Suprapubic skin (tissue), 4 donors: ENCODE measurements around the gene TRIM61. TPM values are rescaled to one million over a fixed set of nuclear protein-coding genes. Genes with fewer than 3 reads are reported as not detected.

ENCODE experiments used
- DNase-seq, 2 donors: peaks; one replicate each; pipeline ENCODE4 v3.0.0-alpha.2; 2019; ENCODE audit warnings: low spot score in 2 of 2
- H3K27ac ChIP-seq: fragments of 200-600 bp; sonication (generic); one replicate; pipeline ENCODE4 v1.5.1; 2019
- H3K27me3 ChIP-seq: fragments of 200-600 bp; sonication (generic); one replicate; pipeline ENCODE4 v1.5.1; 2019
- H3K36me3 ChIP-seq: fragments of 200-600 bp; sonication (generic); one replicate; pipeline ENCODE4 v1.5.1; 2019
- H3K4me1 ChIP-seq: fragments of 200-600 bp; sonication (generic); one replicate; pipeline ENCODE4 v1.5.1; 2019
- H3K4me3 ChIP-seq: fragments of 200-600 bp; sonication (generic); one replicate; pipeline ENCODE4 v1.5.1; 2019; ENCODE audit warnings: mild to moderate bottlenecking
- H3K9me3 ChIP-seq: fragments of 200-600 bp; sonication (generic); one replicate; pipeline ENCODE4 v1.5.1; 2019
- CTCF ChIP-seq, 2 donors: fragments of 200-600 bp in 1 of 2; fragments of 450-650 bp in 1 of 2; sonication (generic) in 1 of 2; IDR thresholded peaks; one replicate each; pipeline ENCODE4 v1.5.1; 2016 to 2019; ENCODE audit warnings: antibody characterized with exemption in 2 of 2, mild to moderate bottlenecking in 1 of 2, moderate library complexity in 1 of 2
- EP300 ChIP-seq: sonication (generic); formaldehyde crosslinking; IDR thresholded peaks from one replicate; pipeline ENCODE4 v1.6.1; 2017; ENCODE audit warnings: antibody characterized with exemption
- POLR2A ChIP-seq, 2 donors: fragments of 450-650 bp; IDR thresholded peaks; one replicate each; pipeline ENCODE4 v1.6.1; 2017; ENCODE audit warnings: antibody characterized with exemption in 2 of 2, mild to moderate bottlenecking in 2 of 2, moderate library complexity in 2 of 2
- POLR2AphosphoS5 ChIP-seq, 3 donors: sonication (generic); formaldehyde crosslinking; IDR thresholded peaks; one replicate each; pipeline ENCODE4 v1.6.1; 2017; ENCODE audit warnings: antibody characterized with exemption in 3 of 3
- WGBS: methylation state at CpG from one replicate; pipeline ENCODE4 v1.1.5; 2018; 5-methylcytosine and 5-hydroxymethylcytosine counted together
- total RNA-seq, 4 donors: library from RNA; depleted of rRNA; stranded (reverse); fragments of >200 nt; gene quantifications; one replicate each; pipeline ENCODE4 v1.1.0, GENCODE V29; 2016

The TRIM61 gene
- total RNA-seq, 4 donors from 2014 or later: not detected

GRCh38 chr4:165010991-165011390 lies 33.5 kb upstream of the TRIM61 start:
- H3K27ac ChIP-seq: no peak overlapping the region
- H3K27me3 ChIP-seq: no peaks in the 10 kb centered on the region
- 75% methylated on average over 8 of the region's 8 CpGs for WGBS
- no peaks in the 10 kb centered on the region for H3K9me3 ChIP-seq
- no peaks in the 10 kb centered on the region for H3K4me1 ChIP-seq
- H3K36me3 ChIP-seq: no peaks in the 10 kb centered on the region
- H3K4me3 ChIP-seq: no peak overlapping the region
- no peak for DNase-seq
- TF ChIP-seq CTCF (IDR thresholded peaks at IDR 0.05): no peak
- no peak for TF ChIP-seq EP300
- TF ChIP-seq POLR2A (IDR thresholded peaks at IDR 0.05): no peak
- TF ChIP-seq POLR2AphosphoS5 (IDR thresholded peaks at IDR 0.05): no peak

GRCh38 chr4:165010487-165010886 lies 33.0 kb upstream of the TRIM61 start:
- Histone ChIP-seq H3K4me1 (no peaks in the 10 kb centered on the region), H3K4me3 (no peak overlapping the region), H3K27ac (no peak overlapping the region), H3K9me3 (no peaks in the 10 kb centered on the region), H3K36me3 (no peaks in the 10 kb centered on the region), H3K27me3 (no peaks in the 10 kb centered on the region)
- 72% methylated on average over 2 of the region's 2 CpGs for WGBS
- no peak for TF ChIP-seq CTCF (IDR thresholded peaks at IDR 0.05)
- TF ChIP-seq POLR2A (IDR thresholded peaks at IDR 0.05): no peak
- no peak for TF ChIP-seq EP300
- TF ChIP-seq POLR2AphosphoS5 (IDR thresholded peaks at IDR 0.05): no peak
- DNase-seq: no peak

GRCh38 chr4:165009493-165010227 lies 32.2 kb upstream of the TRIM61 start:
- no peak for TF ChIP-seq POLR2AphosphoS5 (IDR thresholded peaks at IDR 0.05)
- no peak for TF ChIP-seq CTCF (IDR thresholded peaks at IDR 0.05)
- TF ChIP-seq EP300: no peak
- no peak for TF ChIP-seq POLR2A (IDR thresholded peaks at IDR 0.05)
- Histone ChIP-seq H3K4me1 (no peaks in the 10 kb centered on the region), H3K4me3 (no peak overlapping the region), H3K27me3 (no peaks in the 10 kb centered on the region), H3K36me3 (no peaks in the 10 kb centered on the region), H3K27ac (no peak overlapping the region), H3K9me3 (no peaks in the 10 kb centered on the region)
- DNase-seq: no peak
- WGBS: 85% methylated on average over 5 of the region's 5 CpGs

- no peaks in the 10 kb centered on the region for H3K9me3 ChIP-seq
- H3K36me3 ChIP-seq: no peaks in the 10 kb centered on the region
- 75% methylated on average over 5 of the region's 5 CpGs for WGBS
- no peaks in the 10 kb centered on the region for H3K4me1 ChIP-seq
- no peak for DNase-seq
- no peak overlapping the region for H3K27ac ChIP-seq
- H3K27me3 ChIP-seq: no peaks in the 10 kb centered on the region
- no peak for TF ChIP-seq POLR2AphosphoS5 (IDR thresholded peaks at IDR 0.05)
- TF ChIP-seq EP300: no peak
- no peak for TF ChIP-seq POLR2A (IDR thresholded peaks at IDR 0.05)
- TF ChIP-seq CTCF (IDR thresholded peaks at IDR 0.05): no peak
- no peak overlapping the region for H3K4me3 ChIP-seq
Observed at GRCh38 chr4:165006886-165007285, 29.4 kb upstream of the TRIM61 start.

- H3K4me3 ChIP-seq: no peak overlapping the region
- 63% methylated on average over 9 of the region's 9 CpGs for WGBS
- H3K9me3 ChIP-seq: no peaks in the 10 kb centered on the region
- no peak overlapping the region for H3K27ac ChIP-seq
- no peaks in the 10 kb centered on the region for H3K27me3 ChIP-seq
- DNase-seq: no peak
- no peaks in the 10 kb centered on the region for H3K4me1 ChIP-seq
- no peak for TF ChIP-seq CTCF (IDR thresholded peaks at IDR 0.05)
- TF ChIP-seq EP300: no peak
- TF ChIP-seq POLR2A (IDR thresholded peaks at IDR 0.05): no peak
- no peak for TF ChIP-seq POLR2AphosphoS5 (IDR thresholded peaks at IDR 0.05)
- H3K36me3 ChIP-seq: no peaks in the 10 kb centered on the region
Observed at GRCh38 chr4:165006456-165006855, 29.0 kb upstream of the TRIM61 start.
